Hepatocyte (in vitro differentiated cells): Measurements from ENCODE around the gene RHOU. TPM values are rescaled to one million over a fixed set of nuclear protein-coding genes. Genes with fewer than 3 reads are reported as not detected.

Experiments
- DNase-seq: peaks from one replicate; pipeline ENCODE4 v3.0.0-alpha.2; 2016; ENCODE audit warnings: low spot score
- H2AFZ ChIP-seq: fragments of 200-600 bp; sonication (generic); 2 replicates; pipeline ENCODE4 v1.6.0; 2016; ENCODE audit warnings: antibody characterized with exemption, mild to moderate bottlenecking
- H3K27ac ChIP-seq: fragments of 200-600 bp; sonication (generic); 2 replicates; pipeline ENCODE4 v1.5.1; 2016; ENCODE audit warnings: mild to moderate bottlenecking
- H3K27me3 ChIP-seq: fragments of 200-600 bp; sonication (generic); 2 replicates; pipeline ENCODE4 v1.6.1; 2016
- H3K36me3 ChIP-seq: fragments of 200-600 bp; sonication (generic); replicated peaks from 2 replicates; pipeline ENCODE4 v1.5.1; 2016; ENCODE audit warnings: low read depth; ENCODE audit not compliant: insufficient read depth
- H3K4me1 ChIP-seq: fragments of 200-600 bp; sonication (generic); 2 replicates; pipeline ENCODE4 v1.5.1; 2016; ENCODE audit warnings: mild to moderate bottlenecking, moderate library complexity; ENCODE audit not compliant: insufficient read depth
- H3K4me2 ChIP-seq: fragments of 200-600 bp; sonication (generic); 2 replicates; pipeline ENCODE4 v1.6.0; 2016
- H3K4me3 ChIP-seq: fragments of 200-600 bp; sonication (generic); 2 replicates; pipeline ENCODE4 v1.5.1; 2016; ENCODE audit warnings: mild to moderate bottlenecking
- H3K79me2 ChIP-seq: fragments of 200-600 bp; sonication (generic); 2 replicates; pipeline ENCODE4 v1.6.0; 2017; ENCODE audit warnings: mild to moderate bottlenecking
- H3K9me2 ChIP-seq: fragments of 200-600 bp; sonication (generic); replicated peaks from 2 replicates; pipeline ENCODE4 v1.6.0; 2017; ENCODE audit warnings: mild to moderate bottlenecking; ENCODE audit not compliant: insufficient read depth
- H3K9me3 ChIP-seq: fragments of 200-600 bp; sonication (generic); 2 replicates; pipeline ENCODE4 v1.5.1; 2016; ENCODE audit warnings: low read depth, mild to moderate bottlenecking
- H4K20me1 ChIP-seq: fragments of 200-600 bp; sonication (generic); 2 replicates; pipeline ENCODE4 v1.6.0; 2016; ENCODE audit warnings: mild to moderate bottlenecking; ENCODE audit not compliant: insufficient read depth, poor library complexity, severe bottlenecking
- CTCF ChIP-seq: fragments of 200-600 bp; sonication (generic); IDR thresholded peaks from 2 replicates; pipeline ENCODE4 v1.5.1; 2016; ENCODE audit warnings: antibody characterized with exemption, mild to moderate bottlenecking; ENCODE audit not compliant: poor library complexity
- EZH2 ChIP-seq: fragments of 200-600 bp; sonication (generic); IDR thresholded peaks from 2 replicates; pipeline ENCODE4 v1.6.1; 2016; ENCODE audit warnings: antibody characterized with exemption, mild to moderate bottlenecking, borderline replicate concordance
- EZH2phosphoT487 ChIP-seq: fragments of 200-600 bp; sonication (generic); IDR thresholded peaks from one replicate; pipeline ENCODE4 v1.6.1; 2018; ENCODE audit warnings: antibody characterized with exemption, mild to moderate bottlenecking, low read depth, moderate library complexity; ENCODE audit not compliant: unreplicated experiment, severe bottlenecking
- WGBS: methylation state at CpG from one replicate; pipeline ENCODE4 v1.1.6; 2016; ENCODE audit warnings: low lambda C conversion rate; ENCODE audit errors: missing lambda C conversion rate; 5-methylcytosine and 5-hydroxymethylcytosine counted together
- polyA plus RNA-seq: library from polyadenylated mRNA; unstranded; fragments of >200 nt; fragmentation: Nextera tagmentation; extraction: Ambion mirVana; gene quantifications from 2 replicates; pipeline ENCODE4 v1.2.1, GENCODE V29; 2016
- total RNA-seq: library from RNA; depleted of rRNA; stranded (reverse); fragments of >200 nt; gene quantifications from 2 replicates; pipeline ENCODE4 v1.2.3, GENCODE V29; 2014

The RHOU gene
- total and polyA plus RNA-seq, 2 experiments from 2014 or later: 70.5 to 124 TPM

- Histone ChIP-seq H3K4me2 (no peak overlapping the region), H3K27ac (peak overlapping the region; percentile 39), H3K27me3 (no peaks in the 10 kb centered on the region), H3K9me3 (no peaks in the 10 kb centered on the region), H2AFZ (no peak overlapping the region), H3K4me1 (peaks cover 4% of the 10 kb centered on the region), H3K4me3 (no peak overlapping the region), H3K79me2 (no peaks in the 10 kb centered on the region), H3K9me2 (no peaks in the 10 kb centered on the region), H4K20me1 (no peaks in the 10 kb centered on the region), H3K36me3 (no peaks in the 10 kb centered on the region)
- TF ChIP-seq EZH2phosphoT487 (no peak), EZH2 (no peak), CTCF (no peak)
- no peak for DNase-seq
- WGBS: 86% methylated on average over 3 of the region's 3 CpGs
Observed at GRCh38 chr1:228791791-228792190, 56.5 kb downstream of the RHOU start.

GRCh38 chr1:228792601-228793000, 57.3 kb downstream of the RHOU start:
- H2AFZ ChIP-seq: no peak overlapping the region
- H3K36me3 ChIP-seq: no peaks in the 10 kb centered on the region
- H3K4me2 ChIP-seq: no peak overlapping the region
- no peaks in the 10 kb centered on the region for H3K9me2 ChIP-seq
- no peaks in the 10 kb centered on the region for H4K20me1 ChIP-seq
- H3K79me2 ChIP-seq: no peaks in the 10 kb centered on the region
- no peak overlapping the region for H3K4me3 ChIP-seq
- no peaks in the 10 kb centered on the region for H3K27me3 ChIP-seq
- no peak overlapping the region for H3K27ac ChIP-seq
- TF ChIP-seq EZH2 (no peak), CTCF (no peak), EZH2phosphoT487 (no peak)
- no peak for DNase-seq
- H3K9me3 ChIP-seq: no peaks in the 10 kb centered on the region
- peaks cover 6% of the 10 kb centered on the region for H3K4me1 ChIP-seq
- WGBS: 81% methylated on average over 3 of the region's 3 CpGs

- no peaks in the 10 kb centered on the region for H3K79me2 ChIP-seq
- H4K20me1 ChIP-seq: no peaks in the 10 kb centered on the region
- H3K4me2 ChIP-seq: no peak overlapping the region
- H3K9me2 ChIP-seq: no peaks in the 10 kb centered on the region
- H3K27ac ChIP-seq: no peak overlapping the region
- no peak for DNase-seq
- peaks cover 10% of the 10 kb centered on the region for H3K4me1 ChIP-seq
- no peaks in the 10 kb centered on the region for H3K27me3 ChIP-seq
- H3K36me3 ChIP-seq: no peaks in the 10 kb centered on the region
- H2AFZ ChIP-seq: no peak overlapping the region
- TF ChIP-seq EZH2 (no peak), EZH2phosphoT487 (no peak), CTCF (no peak)
- no peaks in the 10 kb centered on the region for H3K9me3 ChIP-seq
- H3K4me3 ChIP-seq: no peak overlapping the region
- WGBS: 95% methylated on average over 2 of the region's 2 CpGs
Observed at GRCh38 chr1:228793032-228793431, 57.8 kb downstream of the RHOU start.

GRCh38 chr1:228794173-228794572, 58.9 kb downstream of the RHOU start:
- Histone ChIP-seq H3K79me2 (no peaks in the 10 kb centered on the region), H3K27me3 (no peaks in the 10 kb centered on the region), H3K36me3 (no peaks in the 10 kb centered on the region), H2AFZ (no peak overlapping the region), H3K9me2 (no peaks in the 10 kb centered on the region), H3K4me3 (no peak overlapping the region), H3K27ac (no peak overlapping the region), H4K20me1 (no peaks in the 10 kb centered on the region), H3K9me3 (no peaks in the 10 kb centered on the region), H3K4me2 (no peak overlapping the region), H3K4me1 (peaks cover 18% of the 10 kb centered on the region)
- 72% methylated on average over 1 of the region's 1 CpG for WGBS
- no peak for TF ChIP-seq EZH2
- no peak for TF ChIP-seq EZH2phosphoT487
- TF ChIP-seq CTCF: no peak
- DNase-seq: no peak
